ENCODE measurements around the gene DEFB131A. TPM values are rescaled to one million over a fixed set of nuclear protein-coding genes. Genes with fewer than 3 reads are reported as not detected.
"Not testable (repeated sequence)": the region's sequence is repeated elsewhere in the genome, so short reads cannot be mapped to it uniquely, and the experiment has no call there.

DEFB131A gene
- total and polyA plus RNA-seq, 4 experiments from 2014 or later = not detected

- H3K4me1 ChIP-seq (ENCODE audit: insufficient read depth, low read length); H3K9me3 Mint-ChIP-seq; intact Hi-C loops (cut with micrococcal nuclease); CTCF ChIA-PET (ENCODE audit: partially characterized antibody); H3K4me3 ChIP-seq (ENCODE audit: low read length in 2 of 2); H3K27me3 ChIP-seq (ENCODE audit: insufficient read depth, low read length); H3K36me3 Mint-ChIP-seq; H3K27ac Mint-ChIP-seq; POLR2A ChIA-PET (ENCODE audit: partially characterized antibody); H3K27ac ChIP-seq (ENCODE audit: low read depth, low read length); H3K9me3 ChIP-seq (ENCODE audit: control insufficient read depth in 1 of 2, low read length in 2 of 2); H3K36me3 ChIP-seq (ENCODE audit: insufficient read depth, low read length); H3K4me3 Mint-ChIP-seq; DNase-seq; H3K4me1 Mint-ChIP-seq; H3K27me3 Mint-ChIP-seq: not testable (repeated sequence)
Observed at GRCh38 chr4:9482871-9483270, 38.7 kb downstream of the DEFB131A start.

DNA sequence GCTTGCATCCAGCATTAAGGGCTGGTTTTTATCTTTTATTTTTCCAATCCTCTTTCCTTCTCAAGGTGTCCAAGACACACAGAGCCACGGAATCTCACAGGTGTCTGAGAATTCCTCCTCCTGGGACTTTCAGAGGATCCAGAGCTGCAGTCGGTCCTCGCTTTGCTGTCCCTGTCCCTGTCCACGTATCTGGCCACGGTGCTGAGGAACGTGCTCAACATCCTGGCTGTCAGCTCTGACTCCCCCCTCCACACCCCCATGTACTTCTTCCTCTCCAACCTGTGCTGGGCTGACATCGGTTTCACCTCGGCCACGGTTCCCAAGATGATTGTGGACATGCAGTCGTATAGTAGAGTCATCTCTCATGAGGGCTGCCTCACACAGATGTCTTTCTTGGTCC is 39.5 kb downstream of the DEFB131A start:
- H3K4me1 Mint-ChIP-seq; H3K36me3 Mint-ChIP-seq; H3K27ac Mint-ChIP-seq; CTCF ChIA-PET (ENCODE audit: partially characterized antibody); H3K9me3 Mint-ChIP-seq; intact Hi-C loops (cut with micrococcal nuclease); H3K4me3 ChIP-seq (ENCODE audit: low read length in 2 of 2); H3K27ac ChIP-seq (ENCODE audit: low read depth, low read length); H3K27me3 ChIP-seq (ENCODE audit: insufficient read depth, low read length); DNase-seq; H3K9me3 ChIP-seq (ENCODE audit: control insufficient read depth in 1 of 2, low read length in 2 of 2); H3K27me3 Mint-ChIP-seq; H3K4me1 ChIP-seq (ENCODE audit: insufficient read depth, low read length); H3K4me3 Mint-ChIP-seq; POLR2A ChIA-PET (ENCODE audit: partially characterized antibody); H3K36me3 ChIP-seq (ENCODE audit: insufficient read depth, low read length): not testable (repeated sequence)

DNA sequence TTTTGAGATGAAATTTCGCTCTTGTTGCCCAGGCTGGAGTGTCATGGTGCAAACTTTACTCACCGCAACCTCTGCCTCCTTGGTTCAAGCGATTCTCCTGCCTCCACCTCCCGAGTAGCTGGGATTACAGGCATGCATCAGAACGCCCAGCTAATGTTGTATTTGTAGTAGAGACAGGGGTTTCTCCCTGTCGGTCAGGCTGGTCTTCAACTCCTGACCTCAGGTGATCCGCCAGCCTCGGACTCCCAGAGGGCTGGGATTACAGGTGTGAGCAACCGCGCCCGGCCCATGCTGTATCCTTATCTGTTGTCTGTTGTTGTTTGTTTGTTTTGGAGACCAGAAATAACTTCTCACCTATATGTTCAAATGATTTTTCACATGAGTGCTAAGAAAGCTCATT is 42.7 kb downstream of the DEFB131A start:
- H3K27ac Mint-ChIP-seq; H3K4me1 ChIP-seq (ENCODE audit: insufficient read depth, low read length); H3K27me3 ChIP-seq (ENCODE audit: insufficient read depth, low read length); H3K27ac ChIP-seq (ENCODE audit: low read depth, low read length); H3K9me3 Mint-ChIP-seq; H3K4me1 Mint-ChIP-seq; H3K9me3 ChIP-seq (ENCODE audit: control insufficient read depth in 1 of 2, low read length in 2 of 2); H3K36me3 ChIP-seq (ENCODE audit: insufficient read depth, low read length); H3K36me3 Mint-ChIP-seq; H3K27me3 Mint-ChIP-seq; DNase-seq; H3K4me3 Mint-ChIP-seq; H3K4me3 ChIP-seq (ENCODE audit: low read length in 2 of 2); intact Hi-C loops (cut with micrococcal nuclease); CTCF ChIA-PET (ENCODE audit: partially characterized antibody); POLR2A ChIA-PET (ENCODE audit: partially characterized antibody): not testable (repeated sequence)

GRCh38 chr4:9488796-9489195 is 44.6 kb downstream of the DEFB131A start:
- intact Hi-C loops (cut with micrococcal nuclease); H3K36me3 Mint-ChIP-seq; DNase-seq; H3K9me3 Mint-ChIP-seq; H3K4me1 Mint-ChIP-seq; H3K4me1 ChIP-seq (ENCODE audit: insufficient read depth, low read length); H3K4me3 Mint-ChIP-seq; H3K4me3 ChIP-seq (ENCODE audit: low read length in 2 of 2); H3K27me3 Mint-ChIP-seq; CTCF ChIA-PET (ENCODE audit: partially characterized antibody); H3K36me3 ChIP-seq (ENCODE audit: insufficient read depth, low read length); H3K27ac Mint-ChIP-seq; POLR2A ChIA-PET (ENCODE audit: partially characterized antibody); H3K27me3 ChIP-seq (ENCODE audit: insufficient read depth, low read length); H3K27ac ChIP-seq (ENCODE audit: low read depth, low read length); H3K9me3 ChIP-seq (ENCODE audit: control insufficient read depth in 1 of 2, low read length in 2 of 2): not testable (repeated sequence)

DNA sequence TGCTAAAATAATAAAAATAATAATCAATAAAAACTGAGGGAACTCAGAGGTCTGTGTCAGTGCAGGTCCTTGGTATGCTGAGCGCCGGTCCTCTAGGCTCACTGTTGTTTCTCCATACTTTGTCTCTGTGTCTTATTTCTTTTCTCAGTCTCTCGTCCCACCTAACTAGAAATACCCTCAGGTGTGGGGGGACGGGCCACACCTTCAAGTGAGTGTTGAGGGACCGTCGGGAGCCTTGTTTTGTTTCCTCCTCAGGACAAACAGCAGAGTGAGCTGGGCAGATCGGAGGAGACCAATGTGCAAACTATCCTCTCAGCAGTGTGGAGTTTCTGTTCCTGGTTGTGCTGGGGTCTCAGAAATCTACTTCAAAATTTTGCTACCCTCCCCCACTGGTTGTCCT is 46.3 kb downstream of the DEFB131A start:
- H3K27me3 ChIP-seq (ENCODE audit: insufficient read depth, low read length); H3K27me3 Mint-ChIP-seq; H3K9me3 Mint-ChIP-seq; H3K36me3 Mint-ChIP-seq; H3K9me3 ChIP-seq (ENCODE audit: control insufficient read depth in 1 of 2, low read length in 2 of 2); DNase-seq; H3K4me1 Mint-ChIP-seq; H3K27ac Mint-ChIP-seq; intact Hi-C loops (cut with micrococcal nuclease); H3K4me3 Mint-ChIP-seq; H3K4me3 ChIP-seq (ENCODE audit: low read length in 2 of 2); H3K27ac ChIP-seq (ENCODE audit: low read depth, low read length); H3K36me3 ChIP-seq (ENCODE audit: insufficient read depth, low read length); H3K4me1 ChIP-seq (ENCODE audit: insufficient read depth, low read length); POLR2A ChIA-PET (ENCODE audit: partially characterized antibody); CTCF ChIA-PET (ENCODE audit: partially characterized antibody): not testable (repeated sequence)

DNA sequence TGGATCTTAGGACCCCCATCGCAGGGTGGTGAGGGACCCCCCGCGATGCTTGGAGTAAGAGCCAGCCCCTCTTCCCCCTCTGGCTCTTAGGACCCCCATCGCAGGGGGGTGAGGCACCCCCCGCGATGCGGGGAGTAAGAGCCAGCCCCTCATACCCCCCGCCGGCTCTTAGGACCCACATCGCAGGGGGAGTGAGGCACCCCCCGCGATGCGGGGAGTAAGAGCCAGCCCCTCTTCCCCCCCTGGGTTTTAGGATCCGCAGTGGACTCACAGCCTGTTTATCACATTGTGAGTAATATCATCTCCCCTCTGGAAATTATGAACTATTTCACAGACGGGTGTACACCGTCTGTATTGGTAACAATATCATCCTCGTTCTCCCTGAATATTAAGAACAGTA is 46.8 kb downstream of the DEFB131A start:
- H3K36me3 Mint-ChIP-seq; CTCF ChIA-PET (ENCODE audit: partially characterized antibody); H3K4me1 ChIP-seq (ENCODE audit: insufficient read depth, low read length); H3K27ac ChIP-seq (ENCODE audit: low read depth, low read length); H3K4me3 ChIP-seq (ENCODE audit: low read length in 2 of 2); H3K9me3 Mint-ChIP-seq; H3K4me1 Mint-ChIP-seq; DNase-seq; H3K36me3 ChIP-seq (ENCODE audit: insufficient read depth, low read length); POLR2A ChIA-PET (ENCODE audit: partially characterized antibody); H3K27me3 ChIP-seq (ENCODE audit: insufficient read depth, low read length); H3K4me3 Mint-ChIP-seq; H3K27ac Mint-ChIP-seq; H3K27me3 Mint-ChIP-seq; H3K9me3 ChIP-seq (ENCODE audit: control insufficient read depth in 1 of 2, low read length in 2 of 2); intact Hi-C loops (cut with micrococcal nuclease): not testable (repeated sequence)

DNA sequence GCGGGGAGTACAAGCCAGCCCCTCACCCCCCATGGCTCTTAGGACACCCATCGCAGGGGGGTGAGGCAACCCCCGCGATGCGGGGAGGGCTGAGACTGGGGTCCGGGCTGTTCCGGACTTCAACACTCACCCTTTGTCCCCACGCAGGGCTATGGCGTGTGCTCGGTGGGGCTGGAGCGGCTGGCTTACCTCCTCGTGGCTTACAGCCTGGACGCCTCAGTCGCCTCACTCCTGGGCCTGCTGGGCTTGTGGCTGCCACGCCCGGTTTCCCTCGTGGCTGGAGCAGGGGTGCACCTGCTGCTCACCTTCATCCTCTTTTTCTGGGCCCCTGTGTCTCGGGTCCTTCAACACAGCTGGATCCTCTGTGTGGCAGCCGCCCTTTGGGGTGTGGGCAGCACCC is 49.4 kb downstream of the DEFB131A start:
- H3K27ac ChIP-seq (ENCODE audit: low read depth, low read length); H3K9me3 ChIP-seq (ENCODE audit: control insufficient read depth in 1 of 2, low read length in 2 of 2); H3K27ac Mint-ChIP-seq; DNase-seq; intact Hi-C loops (cut with micrococcal nuclease); H3K9me3 Mint-ChIP-seq; H3K4me3 ChIP-seq (ENCODE audit: low read length in 2 of 2); H3K4me1 ChIP-seq (ENCODE audit: insufficient read depth, low read length); H3K36me3 ChIP-seq (ENCODE audit: insufficient read depth, low read length); H3K27me3 ChIP-seq (ENCODE audit: insufficient read depth, low read length); POLR2A ChIA-PET (ENCODE audit: partially characterized antibody); H3K36me3 Mint-ChIP-seq; CTCF ChIA-PET (ENCODE audit: partially characterized antibody); H3K4me1 Mint-ChIP-seq; H3K4me3 Mint-ChIP-seq: not testable (repeated sequence)
- H3K27me3 Mint-ChIP-seq = peaks cover 3 to 12% of the 10 kb centered on the region in 2 donors

- peaks cover 5 to 15% of the 10 kb centered on the region in 2 donors for H3K27me3 Mint-ChIP-seq
- intact Hi-C loops (cut with micrococcal nuclease); H3K36me3 ChIP-seq (ENCODE audit: insufficient read depth, low read length); DNase-seq; H3K36me3 Mint-ChIP-seq; H3K4me1 Mint-ChIP-seq; H3K4me3 Mint-ChIP-seq; H3K4me3 ChIP-seq (ENCODE audit: low read length in 2 of 2); H3K27ac ChIP-seq (ENCODE audit: low read depth, low read length); H3K9me3 ChIP-seq (ENCODE audit: control insufficient read depth in 1 of 2, low read length in 2 of 2); H3K27me3 ChIP-seq (ENCODE audit: insufficient read depth, low read length); POLR2A ChIA-PET (ENCODE audit: partially characterized antibody); H3K9me3 Mint-ChIP-seq; CTCF ChIA-PET (ENCODE audit: partially characterized antibody); H3K27ac Mint-ChIP-seq; H3K4me1 ChIP-seq (ENCODE audit: insufficient read depth, low read length): not testable (repeated sequence)
Observed at GRCh38 chr4:9494256-9495035, 50.2 kb downstream of the DEFB131A start.
